GM21526 (cell line): Measurements from ENCODE around the gene ZFHX3.

Source experiments
- ATAC-seq: cut with Tn5 transposase; IDR thresholded peaks from one replicate; pipeline ENCODE4 v1.9.1; 2021; ENCODE audit warnings: moderate library complexity; ENCODE audit not compliant: unreplicated experiment, low FRiP score

Gene ZFHX3

DNA sequence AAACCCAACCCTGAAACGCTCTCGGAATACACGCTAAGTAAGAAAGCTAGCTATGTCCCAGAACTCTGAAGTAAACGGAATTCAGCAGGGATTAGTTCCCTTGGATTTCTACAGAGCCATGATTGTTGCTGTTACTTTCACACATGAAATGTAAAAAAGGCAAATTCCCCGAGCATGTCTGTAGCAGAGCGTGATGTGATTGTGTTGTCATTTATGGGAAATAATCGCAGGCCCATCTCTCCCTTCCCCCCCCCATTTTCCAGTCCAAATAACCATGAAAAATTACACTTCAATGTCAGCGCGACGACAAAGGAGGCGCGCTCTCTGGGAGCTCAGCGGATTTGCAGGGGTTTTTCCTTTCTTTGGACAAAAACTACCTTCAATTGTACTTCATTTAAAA, 209.0 kb downstream of the ZFHX3 start:
- ATAC-seq = no peak

DNA sequence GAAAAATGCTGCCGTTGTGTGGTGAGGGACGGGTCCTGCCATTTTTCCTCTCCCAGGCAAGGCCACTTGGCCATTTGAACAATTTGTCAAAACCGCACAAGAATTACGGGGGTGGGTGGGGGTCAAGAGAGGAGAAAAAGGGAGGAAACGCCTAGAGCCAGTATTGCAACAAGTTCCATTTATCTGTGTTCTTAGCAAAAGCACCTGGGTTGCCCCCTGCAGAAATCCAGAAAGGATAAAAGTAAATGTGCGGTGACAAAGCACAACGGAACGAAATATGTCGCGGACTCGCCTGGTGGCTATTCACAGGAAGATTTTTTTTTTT, 209.4 kb downstream of the ZFHX3 start:
- ATAC-seq = no peak

DNA sequence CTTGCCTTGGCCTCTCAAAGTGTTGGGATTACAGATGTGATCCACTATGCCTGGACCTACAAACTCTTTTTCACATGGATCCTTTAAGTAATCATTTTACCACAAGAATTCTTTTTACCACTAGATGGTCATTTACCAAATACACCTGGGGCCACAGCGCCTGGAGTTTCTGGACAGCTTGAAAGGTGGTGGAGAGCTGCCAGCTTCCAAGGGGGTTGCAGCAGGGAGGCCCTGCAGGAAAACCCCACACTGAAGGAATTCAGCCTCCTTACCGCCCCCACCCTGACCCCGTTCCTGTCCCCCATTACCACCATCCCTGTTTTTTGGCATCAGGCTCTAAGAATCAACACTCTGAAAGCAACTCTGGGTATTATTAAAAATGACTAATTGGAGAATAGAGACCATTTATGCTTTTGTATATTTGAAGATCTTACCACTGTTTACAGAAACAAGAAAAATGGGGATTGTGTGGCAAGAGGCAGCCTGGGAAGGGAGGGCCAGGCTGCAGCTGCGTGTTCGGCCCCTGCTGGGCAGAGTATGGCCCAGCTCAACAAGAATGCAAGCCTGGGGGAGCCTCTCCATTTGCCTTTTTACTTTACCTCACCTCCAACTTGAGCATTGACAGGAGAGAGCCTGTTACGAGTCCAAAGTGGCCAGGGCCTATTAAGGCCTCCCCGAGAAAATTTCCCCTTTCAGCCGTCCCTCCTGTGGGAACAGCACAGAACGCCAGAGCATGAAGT, 209.9 kb downstream of the ZFHX3 start:
- no peak for ATAC-seq

DNA sequence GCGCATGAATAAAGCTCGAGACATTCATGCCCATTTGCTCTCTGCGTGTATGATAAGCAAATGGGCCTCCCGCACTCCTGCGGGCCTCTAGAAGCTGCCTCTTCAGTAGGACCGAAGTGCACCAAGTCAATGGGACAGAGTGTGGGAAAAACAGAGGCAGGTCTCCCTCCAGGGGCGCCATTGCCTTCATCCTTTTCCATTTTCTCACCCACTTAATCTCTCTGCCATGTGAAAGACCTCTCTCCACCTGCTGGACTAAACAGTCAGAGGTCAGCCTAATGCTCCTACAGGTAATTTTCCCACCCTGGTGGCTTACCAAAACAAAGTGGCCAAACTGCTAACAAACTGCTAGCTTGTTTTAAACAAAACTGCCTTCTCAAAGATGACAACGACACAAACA, 210.9 kb downstream of the ZFHX3 start:
- no peak for ATAC-seq

DNA sequence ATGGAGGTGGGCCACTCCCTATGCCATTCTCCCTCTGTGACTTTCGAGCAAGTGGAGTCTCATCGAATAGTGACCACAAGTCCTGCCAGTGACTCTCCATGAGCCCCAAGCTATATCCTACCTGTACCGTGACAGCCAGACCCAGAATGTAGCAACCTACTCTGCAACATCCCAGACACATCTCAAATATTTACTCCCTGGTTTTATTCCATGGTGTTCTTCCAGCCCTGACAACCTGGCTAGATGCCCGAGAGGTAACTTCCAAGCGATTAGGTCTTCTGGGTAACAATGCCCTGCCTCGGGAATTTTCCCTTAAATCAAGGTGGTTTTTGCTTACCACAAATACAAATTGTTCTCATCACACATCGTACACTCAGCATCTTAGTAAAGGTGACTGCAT, 211.7 kb downstream of the ZFHX3 start:
- no peak for ATAC-seq

DNA sequence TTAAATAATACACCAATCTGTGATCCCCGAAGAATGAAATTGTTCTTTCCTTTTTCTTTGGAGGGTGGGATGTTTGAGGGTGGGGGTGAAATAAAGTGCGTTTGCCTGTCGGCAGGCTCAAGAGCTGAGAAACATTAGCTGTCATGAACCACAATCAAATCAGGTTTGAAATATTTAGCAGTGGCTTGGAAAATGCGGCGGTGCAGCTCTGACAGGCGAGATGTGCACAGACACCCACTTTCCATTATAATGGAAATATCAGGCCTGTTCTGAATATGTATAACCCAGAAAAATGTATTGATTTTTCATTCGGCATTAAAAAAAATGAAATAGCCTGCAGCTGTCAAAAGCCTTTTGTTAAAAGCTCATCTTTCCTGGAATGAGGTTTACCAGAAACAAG, 212.8 kb downstream of the ZFHX3 start:
- ATAC-seq = no peak

DNA sequence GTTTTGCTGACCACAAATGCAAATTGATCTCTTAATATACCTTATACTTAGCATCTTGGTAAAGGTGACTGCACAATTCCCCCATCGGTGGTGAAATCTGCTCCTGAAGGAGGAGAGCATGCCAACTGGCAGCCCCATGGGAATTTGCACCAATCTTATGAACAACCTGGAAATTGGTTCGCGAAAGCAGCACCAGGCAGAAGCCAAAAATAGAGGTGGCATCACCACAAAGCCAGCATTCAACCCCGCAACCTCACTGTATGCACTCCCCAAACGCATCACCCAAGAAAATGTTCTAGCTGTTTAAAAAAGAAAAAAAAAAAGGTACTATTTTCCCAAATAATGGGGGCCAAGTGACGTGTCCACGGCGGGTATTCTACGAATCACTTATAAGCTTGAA, 213.4 kb downstream of the ZFHX3 start:
- no peak for ATAC-seq

DNA sequence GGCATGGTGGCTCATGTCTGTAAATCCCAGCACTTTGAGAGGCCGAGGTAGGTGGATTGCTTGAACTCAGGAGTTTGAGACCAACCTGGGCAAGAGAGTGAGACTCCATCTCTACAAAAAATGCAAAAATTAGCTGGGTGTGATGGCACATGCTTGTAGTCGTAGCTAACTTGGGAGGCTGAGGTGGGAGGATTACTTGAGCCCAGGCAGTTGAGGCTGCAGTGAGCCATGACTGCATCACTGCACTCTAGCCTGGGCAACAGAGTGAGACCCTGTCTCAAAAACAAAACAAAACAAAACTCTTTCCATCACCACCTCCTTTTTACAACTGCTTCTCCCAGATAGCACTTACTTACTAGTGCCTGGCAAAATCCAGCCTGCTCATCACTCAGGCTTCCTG, 214.0 kb downstream of the ZFHX3 start:
- no peak for ATAC-seq

DNA sequence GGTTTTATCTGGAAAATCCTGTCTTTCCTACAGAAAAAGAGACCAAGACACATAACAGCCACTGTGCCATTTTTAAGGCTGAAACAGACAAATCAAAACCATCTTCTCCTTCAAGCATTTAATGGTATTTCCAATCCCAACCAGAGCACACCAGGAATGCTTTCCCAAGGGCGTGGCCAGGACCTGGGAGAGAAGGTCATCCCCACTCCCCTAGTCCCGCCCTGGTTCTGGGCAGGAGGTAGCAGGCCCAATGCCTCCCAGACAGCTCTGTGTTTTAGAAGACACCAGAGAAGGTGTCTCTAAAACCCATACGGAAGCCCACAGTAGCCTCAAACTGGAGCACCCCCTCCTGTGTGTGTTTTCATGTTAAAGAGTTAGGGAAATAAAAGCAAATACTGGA, 214.4 kb downstream of the ZFHX3 start:
- ATAC-seq = no peak

DNA sequence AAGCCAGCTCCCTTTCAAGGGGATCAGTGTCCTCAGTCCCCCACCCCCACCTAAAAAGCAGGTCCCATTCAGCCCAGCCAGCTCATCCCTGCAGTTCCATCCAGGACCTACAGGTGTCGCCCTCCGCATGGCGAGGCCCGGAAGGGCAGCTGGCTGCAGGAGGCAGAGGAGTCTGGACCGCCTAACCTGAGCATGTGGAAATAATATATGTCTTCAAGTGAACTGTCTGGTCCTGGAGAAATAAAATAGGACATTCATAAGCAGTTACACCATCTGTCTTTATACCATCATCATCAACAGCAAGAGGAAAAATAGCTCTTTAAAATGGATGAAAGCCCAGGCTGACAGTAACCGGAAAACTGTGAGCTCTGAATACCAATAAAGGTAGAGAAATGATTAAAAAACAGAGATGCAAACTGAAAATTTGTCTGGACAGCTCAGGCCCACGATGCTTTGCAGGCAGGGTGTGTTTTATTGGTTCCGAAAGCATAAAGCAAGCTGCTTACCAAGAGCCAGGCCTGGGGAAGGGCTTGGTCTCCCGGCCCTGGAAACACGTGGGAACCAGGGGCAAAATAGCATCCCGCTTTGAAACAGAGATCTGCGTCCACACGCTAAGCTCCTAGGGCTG, 215.2 kb downstream of the ZFHX3 start:
- ATAC-seq = no peak

DNA sequence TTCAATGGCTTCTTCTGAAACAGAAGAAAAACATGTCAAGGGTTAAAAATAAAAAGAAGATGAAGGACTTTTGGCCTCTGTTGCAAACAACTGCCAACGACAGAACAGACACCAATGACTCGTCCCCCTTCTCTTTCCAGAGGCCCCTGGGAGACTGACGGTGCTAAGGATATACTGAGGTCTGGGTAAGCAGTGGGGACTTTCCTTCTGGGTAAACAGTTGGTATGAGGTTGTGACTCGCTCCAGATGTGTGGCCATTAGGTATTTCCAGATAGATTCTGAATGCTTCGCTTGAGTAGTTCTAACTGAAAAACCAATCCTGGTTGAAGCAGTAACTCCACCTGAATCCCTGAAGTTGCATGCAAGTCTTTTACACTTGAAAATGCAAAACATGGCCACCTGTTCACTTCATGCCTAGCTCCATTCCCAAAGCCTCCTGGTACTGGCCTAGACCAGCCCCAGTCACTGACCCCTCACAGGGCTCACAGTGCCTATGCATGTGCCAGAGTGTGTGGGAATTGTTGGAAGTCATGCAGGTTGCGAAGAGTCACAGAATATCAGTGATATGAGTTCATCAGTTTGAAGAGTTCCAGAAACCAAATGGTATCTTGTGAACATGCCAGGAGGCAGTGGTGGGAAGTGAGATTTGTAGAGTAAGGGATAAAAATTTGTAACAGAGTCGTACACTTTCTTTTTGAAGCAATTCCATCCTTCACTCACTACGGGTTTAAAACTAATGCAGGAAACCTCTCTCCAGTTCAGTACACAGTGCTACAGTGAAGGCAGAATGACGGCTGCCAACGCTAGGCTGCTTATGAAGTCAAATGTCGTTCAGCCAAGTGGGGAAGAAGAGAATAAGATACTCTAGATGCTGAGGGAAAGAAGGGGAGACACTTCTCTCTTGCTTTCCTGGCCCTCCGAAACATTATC, 217.8 kb downstream of the ZFHX3 start:
- no peak for ATAC-seq

DNA sequence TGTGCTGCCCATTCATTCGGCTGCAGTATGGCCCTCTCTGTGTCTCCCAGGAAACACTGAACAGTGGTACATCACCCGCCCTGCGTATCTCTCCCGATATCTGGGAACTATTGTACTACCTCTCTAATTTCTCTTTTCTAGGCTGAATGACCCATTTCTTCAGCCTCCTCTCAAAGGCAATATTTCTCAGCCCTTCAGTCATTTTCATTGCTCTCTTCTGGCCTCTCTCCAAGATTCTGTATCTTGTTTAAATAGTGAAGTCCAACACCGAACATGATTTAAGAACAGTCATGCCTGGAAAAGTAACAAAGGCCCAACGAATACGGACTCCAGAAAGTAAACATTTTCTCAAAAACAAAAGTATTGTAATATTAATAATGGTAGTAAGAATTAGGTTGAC, 220.1 kb downstream of the ZFHX3 start:
- ATAC-seq = no peak

DNA sequence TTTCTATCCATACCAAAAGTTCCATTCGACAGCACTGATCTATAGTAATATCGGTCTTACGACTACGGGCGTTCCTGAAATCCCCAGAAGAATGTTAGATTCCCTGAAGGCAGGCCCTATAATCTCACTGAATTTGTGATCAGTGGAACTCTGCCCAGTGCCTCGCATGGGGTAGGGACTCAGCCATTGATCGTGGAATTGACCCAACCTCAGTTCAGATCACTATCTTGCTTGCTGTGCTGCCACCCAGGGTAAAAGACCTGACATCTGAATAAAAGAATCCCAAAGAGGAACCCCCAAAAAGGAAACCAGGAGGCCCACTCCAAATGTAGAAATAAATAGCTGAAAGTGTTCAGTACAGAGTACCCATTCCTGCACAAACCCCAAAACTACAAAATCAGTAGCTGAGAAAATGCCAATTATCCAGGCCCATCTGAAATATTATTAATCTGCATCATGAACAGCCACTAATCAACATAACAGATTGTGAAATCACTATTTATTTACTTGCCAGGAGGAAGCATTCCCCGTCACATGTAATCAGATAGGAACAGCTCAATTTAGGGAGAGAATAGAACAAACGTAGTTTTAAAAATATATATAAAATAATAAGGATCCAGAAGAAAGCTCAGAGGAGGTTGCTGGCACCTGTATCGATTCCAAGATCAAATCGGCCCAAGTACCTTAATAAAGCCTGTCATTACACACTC, 221.9 kb downstream of the ZFHX3 start:
- ATAC-seq = no peak

DNA sequence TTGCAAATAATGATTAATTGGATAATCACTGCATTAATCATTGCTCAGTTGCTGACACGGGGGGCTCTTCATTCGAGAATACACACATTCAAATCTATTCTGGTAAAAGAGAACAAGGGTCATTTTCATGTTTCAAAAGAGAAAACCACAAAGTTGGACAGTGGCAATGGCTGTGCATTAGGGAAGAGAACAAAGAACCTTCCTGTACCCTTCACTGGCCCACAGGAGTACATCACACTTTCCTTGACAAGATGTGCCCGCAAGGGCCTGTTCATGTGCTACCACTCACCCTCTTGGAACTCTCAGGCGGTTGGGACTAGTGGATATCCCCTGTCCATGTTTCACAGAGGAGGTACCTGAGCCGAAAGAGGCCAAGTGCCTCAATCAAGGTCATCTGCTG, 223.2 kb downstream of the ZFHX3 start:
- no peak for ATAC-seq

DNA sequence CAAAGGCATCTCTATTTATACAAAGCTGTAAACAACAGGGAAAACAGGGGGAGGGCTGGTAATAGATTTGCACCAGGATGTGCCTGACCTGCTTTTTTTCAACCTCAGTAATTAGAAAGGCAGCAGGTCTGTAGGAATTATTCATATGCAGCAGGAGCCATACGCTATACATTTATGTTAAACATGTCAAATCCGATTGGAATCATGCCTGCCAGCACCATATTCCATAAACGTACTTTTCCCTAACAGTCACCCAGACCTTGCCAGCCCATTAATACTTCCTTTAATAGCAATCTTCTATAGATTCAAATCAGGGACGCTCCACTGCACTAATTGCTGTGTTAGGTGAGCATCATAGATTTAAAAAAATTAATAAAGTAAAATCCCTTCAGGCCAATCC, 223.9 kb downstream of the ZFHX3 start:
- ATAC-seq = no peak

DNA sequence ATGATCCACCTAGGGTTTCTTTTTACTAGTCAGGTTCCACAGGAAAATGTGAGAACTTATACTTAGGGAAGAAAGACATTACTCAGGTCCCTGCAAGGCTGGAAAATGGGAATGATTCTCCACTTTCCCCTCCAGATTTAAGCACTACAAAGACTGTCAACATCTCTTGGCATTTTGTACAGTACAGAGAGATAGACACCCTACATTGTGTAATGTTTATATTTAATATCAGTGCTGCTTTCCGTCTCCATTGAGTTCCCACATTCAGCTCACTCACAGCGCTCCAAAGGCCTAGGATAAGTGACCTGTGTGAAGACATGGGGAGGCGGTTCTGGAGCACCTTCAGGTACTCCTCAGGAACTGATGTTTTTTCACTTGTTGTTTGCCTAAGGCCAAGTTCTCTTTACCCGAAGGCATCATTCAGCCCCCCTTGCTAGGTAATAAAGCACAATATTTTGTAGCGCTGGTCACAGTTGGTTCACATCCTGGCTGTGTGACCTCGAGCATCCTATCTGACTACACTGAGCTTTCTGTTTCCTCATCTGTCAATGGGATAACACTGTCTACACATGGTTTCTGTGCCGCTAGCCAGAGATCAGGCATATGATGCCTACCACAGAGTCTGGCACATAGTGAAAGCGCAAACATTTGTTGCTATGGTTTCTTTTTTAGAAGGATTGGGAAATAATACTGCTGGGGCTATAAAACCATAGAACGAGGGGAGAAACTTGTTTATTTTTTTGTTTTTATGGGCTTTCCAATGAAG, 226.6 kb downstream of the ZFHX3 start:
- no peak for ATAC-seq

DNA sequence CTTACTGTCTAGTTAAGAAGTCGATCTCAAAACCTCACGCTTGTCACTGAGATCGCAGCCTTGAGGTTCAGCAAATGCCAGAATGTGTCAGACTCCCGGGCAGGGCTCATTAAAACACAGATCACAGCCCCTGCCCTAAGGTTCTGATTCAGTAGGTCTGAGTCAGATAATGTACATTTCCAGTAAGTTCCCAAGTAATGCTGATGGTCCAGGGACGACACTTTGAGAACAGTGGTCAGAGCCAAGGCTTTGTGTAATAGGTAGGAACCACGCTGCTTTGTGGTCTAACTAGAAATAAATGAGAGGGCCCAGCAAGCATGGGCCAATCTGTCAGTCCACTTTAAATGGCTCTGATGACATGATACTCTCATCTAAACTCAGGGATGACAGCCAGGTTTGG, 228.6 kb downstream of the ZFHX3 start:
- no peak for ATAC-seq

DNA sequence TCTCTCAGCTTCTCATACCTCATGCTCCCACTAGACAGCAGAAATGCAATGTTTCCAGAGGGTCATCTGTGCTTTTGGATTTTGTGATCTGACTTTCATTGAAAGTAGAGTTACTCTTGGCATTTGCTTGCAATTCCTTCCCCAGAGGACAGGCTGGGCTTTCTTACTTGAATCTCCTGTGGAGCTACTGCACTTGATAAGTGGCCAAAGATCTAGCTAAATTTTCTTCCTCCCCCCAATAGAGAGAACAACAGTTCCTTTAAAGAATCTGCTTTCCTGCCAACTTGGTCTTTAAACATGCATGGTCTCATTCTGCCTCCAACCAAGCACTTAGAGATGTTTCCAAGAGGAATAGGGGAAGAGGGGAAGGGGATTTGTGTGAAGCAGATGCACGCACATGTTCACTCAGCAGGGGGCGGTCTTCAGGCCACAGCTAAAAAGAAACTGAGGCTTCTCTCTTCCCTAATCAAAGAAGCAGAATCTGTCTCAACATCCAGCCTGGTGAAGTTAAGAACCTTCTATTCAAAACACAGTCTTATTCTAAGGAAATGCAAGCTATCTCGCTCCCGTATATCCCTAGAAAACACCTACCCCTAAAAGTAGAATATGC, 229.6 kb downstream of the ZFHX3 start:
- no peak for ATAC-seq

DNA sequence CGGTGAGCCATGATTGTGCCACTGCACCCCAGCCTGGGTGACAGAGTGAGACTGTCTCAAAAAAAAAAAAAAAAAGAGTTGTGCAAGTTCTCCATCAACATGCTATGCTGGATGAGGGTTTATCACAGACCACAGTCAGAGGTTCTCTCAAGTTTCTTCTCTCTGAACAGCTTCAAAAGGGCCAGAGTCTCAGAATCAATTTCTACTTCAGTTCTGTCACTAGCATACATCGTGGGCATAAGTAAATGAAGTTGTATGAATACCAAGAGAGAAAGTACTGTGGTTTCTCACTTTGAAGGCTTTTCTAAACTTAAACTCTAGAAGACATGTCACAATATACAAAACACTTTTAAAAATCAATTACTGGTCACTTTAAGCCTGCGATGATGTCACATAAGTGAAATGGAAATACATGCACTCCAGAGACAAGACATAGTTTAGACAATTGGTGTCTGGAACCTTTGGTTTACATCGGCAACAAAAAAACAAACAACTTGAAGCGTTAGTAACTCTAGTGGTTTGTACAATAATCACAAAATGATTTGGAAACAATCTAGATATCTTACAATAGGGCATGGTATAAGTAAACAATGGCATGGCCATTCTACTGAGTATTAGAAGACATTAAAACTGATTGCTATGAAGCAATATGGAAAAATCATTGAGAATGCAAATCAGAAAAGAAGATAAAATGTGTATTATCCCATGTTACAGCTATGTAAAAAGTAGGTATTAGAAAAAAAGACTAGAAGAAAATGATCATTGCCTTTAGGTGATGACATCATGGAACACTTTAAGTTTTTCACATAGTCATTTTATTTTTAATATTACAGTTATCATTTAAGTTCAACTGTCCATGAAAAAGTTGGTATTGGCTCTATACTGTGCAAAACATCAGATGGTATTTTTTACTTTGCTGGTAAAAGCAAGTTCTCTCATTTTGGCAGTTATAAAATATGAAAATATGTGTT, 232.3 kb downstream of the ZFHX3 start:
- peak; percentile 87 for ATAC-seq
